Anterior cingulate cortex (tissue), 58 donors: ENCODE results near the gene SLC27A3.
"Not testable (repeated sequence)": the region's sequence is repeated elsewhere in the genome, so short reads cannot be mapped to it uniquely, and the experiment has no call there.

Source experiments
- DNase-seq, 58 donors: peaks; one replicate each; lab custom pipeline; 2025; lab: John Stamatoyannopoulos, UW

The SLC27A3 gene

DNA sequence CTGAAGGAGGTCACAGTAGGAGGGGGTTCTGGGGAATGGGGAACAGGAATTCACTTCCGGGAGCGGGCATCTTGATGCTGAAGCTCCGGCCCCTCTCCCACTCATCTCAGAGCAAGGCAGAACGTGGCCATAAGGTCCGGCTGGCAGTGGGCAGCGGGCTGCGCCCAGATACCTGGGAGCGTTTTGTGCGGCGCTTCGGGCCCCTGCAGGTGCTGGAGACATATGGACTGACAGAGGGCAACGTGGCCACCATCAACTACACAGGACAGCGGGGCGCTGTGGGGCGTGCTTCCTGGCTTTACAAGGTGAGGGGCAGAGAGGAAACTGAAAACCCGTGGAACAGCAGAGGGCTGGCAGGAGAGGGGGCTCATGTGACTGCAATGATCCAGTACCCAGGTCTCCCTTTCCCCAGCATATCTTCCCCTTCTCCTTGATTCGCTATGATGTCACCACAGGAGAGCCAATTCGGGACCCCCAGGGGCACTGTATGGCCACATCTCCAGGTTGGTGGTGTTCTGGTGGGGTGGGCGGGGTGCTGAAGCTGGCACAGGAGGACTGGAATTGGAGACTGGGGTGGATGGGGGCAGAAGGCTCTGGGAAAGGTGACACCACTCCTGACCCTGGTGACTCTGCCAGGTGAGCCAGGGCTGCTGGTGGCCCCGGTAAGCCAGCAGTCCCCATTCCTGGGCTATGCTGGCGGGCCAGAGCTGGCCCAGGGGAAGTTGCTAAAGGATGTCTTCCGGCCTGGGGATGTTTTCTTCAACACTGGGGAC, 3.0 kb downstream of the SLC27A3 start:
- no peak for DNase-seq

DNA sequence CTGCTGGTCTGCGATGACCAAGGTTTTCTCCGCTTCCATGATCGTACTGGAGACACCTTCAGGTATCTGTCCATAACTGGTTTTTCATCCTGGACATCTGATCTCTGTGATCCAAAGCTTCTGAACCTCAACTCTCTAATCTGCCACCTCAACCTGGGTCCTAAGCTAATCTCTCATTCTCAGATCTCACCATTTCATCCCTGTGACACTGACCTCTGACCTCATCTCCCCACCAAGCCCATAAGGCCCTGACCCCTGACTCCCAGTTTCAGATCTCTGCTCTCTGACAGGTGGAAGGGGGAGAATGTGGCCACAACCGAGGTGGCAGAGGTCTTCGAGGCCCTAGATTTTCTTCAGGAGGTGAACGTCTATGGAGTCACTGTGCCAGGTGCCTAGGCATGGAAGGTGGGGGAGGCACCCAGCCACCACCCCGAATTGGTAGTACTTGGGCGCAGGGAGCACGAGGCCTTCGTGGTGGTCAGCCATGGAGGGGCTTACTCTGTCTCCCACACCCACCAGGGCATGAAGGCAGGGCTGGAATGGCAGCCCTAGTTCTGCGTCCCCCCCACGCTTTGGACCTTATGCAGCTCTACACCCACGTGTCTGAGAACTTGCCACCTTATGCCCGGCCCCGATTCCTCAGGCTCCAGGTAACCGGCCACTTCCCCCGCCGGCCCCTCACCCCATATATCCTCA, 3.8 kb downstream of the SLC27A3 start:
- no peak for DNase-seq

DNA sequence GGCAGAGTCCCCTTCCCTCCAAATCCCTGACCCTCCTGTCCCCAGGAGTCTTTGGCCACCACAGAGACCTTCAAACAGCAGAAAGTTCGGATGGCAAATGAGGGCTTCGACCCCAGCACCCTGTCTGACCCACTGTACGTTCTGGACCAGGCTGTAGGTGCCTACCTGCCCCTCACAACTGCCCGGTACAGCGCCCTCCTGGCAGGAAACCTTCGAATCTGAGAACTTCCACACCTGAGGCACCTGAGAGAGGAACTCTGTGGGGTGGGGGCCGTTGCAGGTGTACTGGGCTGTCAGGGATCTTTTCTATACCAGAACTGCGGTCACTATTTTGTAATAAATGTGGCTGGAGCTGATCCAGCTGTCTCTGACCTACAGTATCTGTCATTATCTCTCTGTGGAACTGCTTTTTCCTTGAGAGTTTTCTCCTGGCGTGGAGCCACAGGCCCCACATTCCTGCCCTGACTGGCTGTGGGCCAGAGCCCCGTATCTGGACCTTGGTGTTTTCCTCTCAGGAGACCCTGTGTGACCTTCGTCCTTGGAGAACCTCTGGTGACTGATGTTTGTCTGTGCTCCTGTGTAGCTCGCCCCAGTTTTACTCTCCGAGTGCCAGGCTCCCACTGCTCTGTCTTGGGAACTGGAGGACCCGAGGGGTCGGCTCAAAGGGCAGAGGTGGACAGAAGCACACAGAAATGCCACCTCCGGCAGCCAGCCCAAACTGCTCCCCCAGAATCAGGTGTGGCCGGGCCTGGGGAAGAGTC, 4.8 kb downstream of the SLC27A3 start:
- DNase-seq: no peak

GRCh38 chr1:153780551-153780950, 5.3 kb downstream of the SLC27A3 start:
- no peak for DNase-seq

GRCh38 chr1:153782648-153783047, 7.4 kb downstream of the SLC27A3 start:
- not testable (repeated sequence) for DNase-seq

- DNase-seq: peak in 57 of 58 donors; percentile 53 to 93 (median 85)
Measured at GRCh38 chr1:153783233-153784190, 8.3 kb downstream of the SLC27A3 start.

- no peak for DNase-seq
Measured at GRCh38 chr1:153786038-153786790, 11.0 kb downstream of the SLC27A3 start.

- peak in 2 of 58 donors; percentile 21 to 29 for DNase-seq
Measured at GRCh38 chr1:153789478-153790034, 14.3 kb downstream of the SLC27A3 start.

DNA sequence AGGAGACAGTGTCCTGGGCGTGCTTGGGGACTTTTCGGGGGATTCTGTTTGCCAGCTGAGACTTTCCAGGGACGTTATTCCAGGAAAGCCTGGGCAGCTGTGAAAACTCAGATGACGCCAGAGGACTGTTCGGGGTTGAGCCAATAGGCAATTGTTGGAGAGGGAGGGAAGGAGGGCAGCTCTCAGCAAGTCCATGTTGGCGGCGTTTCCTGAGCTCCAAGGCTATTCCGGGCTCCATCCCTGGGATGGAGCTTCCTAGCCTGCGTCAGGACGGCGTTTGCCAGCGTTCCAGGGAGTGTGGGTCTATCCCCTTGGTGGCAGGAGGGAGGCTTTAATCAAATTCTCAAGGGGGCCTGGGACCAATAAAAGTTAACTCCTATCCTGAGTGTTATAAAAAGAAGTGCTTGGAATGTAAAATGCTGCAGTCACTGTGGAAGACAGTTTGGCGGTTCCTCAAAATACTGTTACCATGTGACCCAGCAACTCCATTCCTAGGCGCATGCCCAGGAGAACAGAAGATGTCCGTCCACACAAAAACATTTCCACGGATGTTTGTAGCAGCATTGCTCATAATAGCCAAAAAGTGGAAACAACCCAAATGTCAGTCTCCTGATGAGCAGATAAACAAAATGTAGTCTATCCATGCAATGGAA, 15.2 kb downstream of the SLC27A3 start:
- DNase-seq: peak in 57 of 58 donors; percentile 30 to 91 (median 78)

- DNase-seq: peak in 6 of 58 donors; percentile 2 to 57 (median 22)
Measured at GRCh38 chr1:153790966-153791647, 15.9 kb downstream of the SLC27A3 start.

DNA sequence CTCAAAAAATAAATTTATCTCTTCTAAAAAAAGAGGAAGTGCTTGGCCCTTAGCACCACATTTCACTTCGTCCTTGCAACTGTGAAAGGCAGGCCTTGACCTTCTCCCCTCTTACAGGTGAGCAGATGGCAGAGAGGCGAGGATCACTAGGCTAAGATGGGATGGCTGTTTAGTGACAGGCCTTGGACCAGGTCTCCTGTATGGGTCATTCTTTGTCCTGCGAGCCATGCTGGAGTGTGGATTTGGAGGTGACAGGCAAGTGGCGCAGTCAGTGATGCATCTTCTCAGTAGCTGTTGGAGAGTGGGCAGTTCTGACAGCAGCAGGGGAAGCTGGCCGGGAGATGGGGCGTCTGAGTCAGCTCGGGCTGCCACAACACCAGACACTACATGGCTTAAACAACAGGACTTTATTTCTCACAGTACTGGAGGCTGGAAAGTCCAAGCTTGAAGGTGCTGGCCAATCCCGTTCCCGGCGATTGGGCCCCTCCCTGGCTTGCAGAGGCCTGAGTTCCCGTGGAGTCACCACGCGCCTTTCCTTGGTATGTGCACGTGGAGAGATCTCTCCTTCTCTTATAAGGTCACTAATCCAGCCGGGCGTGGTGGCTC, 16.5 kb downstream of the SLC27A3 start:
- DNase-seq: peak in 14 of 58 donors; percentile 3 to 50 (median 27)

- DNase-seq: no peak
Measured at GRCh38 chr1:153792631-153793041, 17.4 kb downstream of the SLC27A3 start.

DNA sequence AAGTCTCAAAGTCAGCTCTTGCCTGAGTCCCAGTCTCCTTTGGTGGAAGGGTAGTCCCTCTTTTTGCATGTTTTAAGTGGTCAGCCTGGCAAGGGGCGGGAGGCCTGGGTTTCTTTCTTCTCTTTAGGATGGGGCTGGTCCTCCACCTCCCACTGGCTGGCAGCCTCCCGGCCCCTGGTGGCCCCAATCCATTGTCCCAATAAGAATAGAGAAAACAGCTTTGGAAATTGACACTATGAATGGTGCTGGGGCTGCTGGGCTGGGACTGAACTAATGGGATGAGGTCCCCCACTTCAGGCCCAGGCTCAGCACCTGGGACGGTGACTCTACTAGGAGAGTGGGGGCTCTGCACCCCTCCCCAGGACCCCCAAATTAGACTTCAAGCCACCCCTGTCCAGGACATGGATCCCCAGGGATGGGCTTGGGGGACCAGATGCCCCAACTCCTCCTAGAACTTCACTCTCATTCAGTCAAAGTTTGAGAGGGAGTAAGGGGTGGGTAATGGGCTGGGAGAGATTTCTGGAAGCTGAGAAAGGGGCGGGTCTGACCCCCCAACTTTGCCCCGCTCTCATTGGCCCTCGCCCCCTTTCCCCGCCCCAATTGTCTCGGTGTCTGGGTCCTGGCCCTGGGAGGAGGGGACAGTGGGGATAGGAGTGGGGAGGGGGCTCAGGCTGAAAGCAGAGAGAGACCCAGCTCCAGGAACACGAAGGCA, 18.2 kb downstream of the SLC27A3 start:
- no peak for DNase-seq

DNA sequence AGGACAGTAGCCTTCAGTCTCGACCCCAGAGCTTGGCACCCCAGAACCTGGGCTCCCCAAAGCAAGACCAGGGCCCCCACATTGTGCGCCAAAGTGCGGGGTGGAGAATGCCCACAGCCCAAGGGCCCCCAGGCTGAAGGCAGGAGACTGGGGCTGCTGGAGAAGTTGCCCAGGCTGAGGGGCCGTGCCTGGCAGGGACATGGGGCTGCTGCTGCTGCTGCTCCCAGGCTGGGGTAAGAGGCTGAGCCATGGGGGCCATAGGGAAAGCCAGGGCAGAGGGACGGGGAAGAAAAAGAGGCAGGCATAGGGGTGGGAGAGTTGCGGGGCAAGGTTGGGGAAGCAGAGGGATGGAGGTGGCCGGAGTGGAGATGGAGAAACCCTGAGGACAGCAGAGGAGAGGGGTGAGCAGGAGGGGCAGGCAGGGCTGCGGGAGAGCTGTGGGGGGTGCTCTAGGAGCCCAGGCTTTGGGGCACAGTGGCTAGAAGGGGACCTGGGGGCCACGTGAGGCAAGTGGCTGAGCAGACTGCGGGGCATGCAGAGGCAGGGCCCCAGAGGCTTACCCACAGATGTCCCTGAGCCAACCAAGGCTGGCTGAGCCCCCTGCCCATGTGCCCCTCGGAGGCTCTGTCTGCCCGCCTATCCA, 18.9 kb downstream of the SLC27A3 start:
- no peak for DNase-seq

DNA sequence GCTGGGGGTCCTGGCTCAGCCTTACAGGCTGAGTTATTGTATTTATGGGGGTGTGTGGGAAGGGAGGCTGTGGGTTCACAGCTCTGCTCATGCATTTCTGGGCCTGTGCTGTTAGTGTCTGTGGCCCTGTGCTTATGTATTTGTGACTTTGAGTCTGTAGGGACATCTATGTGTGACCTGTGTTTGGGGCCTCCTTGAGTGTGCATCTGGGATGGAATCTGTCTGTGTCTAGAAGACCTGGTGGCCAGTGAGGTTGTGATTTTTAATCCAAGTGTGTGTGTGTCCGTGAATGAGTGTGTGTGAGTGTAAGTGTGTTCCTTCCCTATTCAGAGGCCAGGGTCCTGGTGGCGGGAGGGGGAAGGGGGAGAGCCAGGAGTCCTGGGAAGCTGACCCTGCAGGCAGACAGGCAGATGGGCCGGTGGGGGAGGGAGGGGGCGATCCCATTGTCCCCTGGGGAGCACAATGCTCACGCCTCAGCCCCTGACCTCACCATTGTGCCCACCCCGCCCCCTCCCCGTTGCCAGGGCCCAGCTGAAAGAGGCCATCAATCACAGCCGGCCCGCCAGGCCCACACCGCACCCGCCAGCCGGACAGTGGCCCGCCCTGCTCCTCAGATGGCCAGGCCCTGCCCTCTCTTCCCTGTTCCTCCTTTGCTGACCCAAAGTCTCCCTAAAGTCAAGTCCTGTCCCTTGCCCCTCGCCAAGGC, 19.6 kb downstream of the SLC27A3 start:
- DNase-seq: no peak
